H9 (cell line): ENCODE data around the gene ROPN1L. TPM values are rescaled to one million over a fixed set of nuclear protein-coding genes. Genes with fewer than 3 reads are reported as not detected.

Source experiments
- DNase-seq: peaks from one replicate; pipeline ENCODE4 v3.0.0-alpha.2; 2017
- H2AFZ ChIP-seq: one replicate; pipeline ENCODE4 v1.6.1; 2013; ENCODE audit warnings: mild to moderate bottlenecking, low read length, control low read depth, moderate library complexity
- H2AK5ac ChIP-seq: 2 replicates; pipeline ENCODE4 v1.6.1; 2013; ENCODE audit warnings: low read length, control low read depth, mixed read lengths; ENCODE audit not compliant: insufficient read length
- H2BK120ac ChIP-seq: one replicate; pipeline ENCODE4 v1.6.1; 2013; ENCODE audit warnings: low read depth, mild to moderate bottlenecking, low read length, control low read depth, inconsistent platforms; ENCODE audit not compliant: poor library complexity, severe bottlenecking
- H2BK12ac ChIP-seq: 2 replicates; pipeline ENCODE4 v1.6.1; 2013; ENCODE audit warnings: low read length, control low read depth, mixed read lengths, low read depth; ENCODE audit not compliant: insufficient read length
- H2BK15ac ChIP-seq: 2 replicates; pipeline ENCODE4 v1.6.1; 2013; ENCODE audit warnings: low read depth, low read length, control low read depth
- H2BK20ac ChIP-seq: one replicate; pipeline ENCODE4 v1.6.1; 2013; ENCODE audit warnings: low read depth, mild to moderate bottlenecking, low read length, control low read depth, inconsistent platforms; ENCODE audit not compliant: poor library complexity, severe bottlenecking
- H2BK5ac ChIP-seq: 2 replicates; pipeline ENCODE4 v1.6.1; 2013; ENCODE audit warnings: low read length, control low read depth, mixed read lengths; ENCODE audit not compliant: insufficient read length
- H3K14ac ChIP-seq: 2 replicates; pipeline ENCODE4 v1.6.1; 2013; ENCODE audit warnings: low read length, control low read depth; ENCODE audit not compliant: insufficient read depth
- H3K18ac ChIP-seq: 2 replicates; pipeline ENCODE4 v1.6.1; 2013; ENCODE audit warnings: low read depth, mild to moderate bottlenecking, mixed read lengths, low read length, control low read depth; ENCODE audit not compliant: insufficient read length
- H3K23ac ChIP-seq: 2 replicates; pipeline ENCODE4 v1.6.1; 2013; ENCODE audit warnings: low read length, control low read depth, mixed read lengths, low read depth; ENCODE audit not compliant: insufficient read length
- H3K23me2 ChIP-seq: 2 replicates; pipeline ENCODE4 v1.6.1; 2013; ENCODE audit warnings: low read depth, mild to moderate bottlenecking, mixed read lengths, low read length, control low read depth; ENCODE audit not compliant: insufficient read length, poor library complexity, severe bottlenecking
- H3K27ac ChIP-seq: 2 replicates; pipeline ENCODE4 v1.5.1; 2013; ENCODE audit warnings: low read length, control low read depth, mixed read lengths, low read depth; ENCODE audit not compliant: insufficient read length
- H3K27me3 ChIP-seq: 2 replicates; pipeline ENCODE4 v1.6.1; 2013; ENCODE audit warnings: low read length, control low read depth, inconsistent platforms; ENCODE audit not compliant: insufficient read depth
- H3K4ac ChIP-seq: 2 replicates; pipeline ENCODE4 v1.6.1; 2013; ENCODE audit warnings: low read depth, mild to moderate bottlenecking, control low read depth, inconsistent platforms, low read length, moderate library complexity
- H3K4me1 ChIP-seq: 2 replicates; pipeline ENCODE4 v1.6.1; 2013; ENCODE audit warnings: low read length, control low read depth, inconsistent platforms; ENCODE audit not compliant: insufficient read depth
- H3K4me2 ChIP-seq: 2 replicates; pipeline ENCODE4 v1.6.1; 2013; ENCODE audit warnings: low read length, control low read depth, mixed read lengths; ENCODE audit not compliant: insufficient read length, insufficient read depth
- H3K56ac ChIP-seq: 2 replicates; pipeline ENCODE4 v1.6.1; 2013; ENCODE audit warnings: low read depth, mild to moderate bottlenecking, mixed read lengths, low read length, control low read depth; ENCODE audit not compliant: insufficient read length
- H3K79me1 ChIP-seq: 2 replicates; pipeline ENCODE4 v1.6.1; 2013; ENCODE audit warnings: low read depth, mild to moderate bottlenecking, moderate library complexity, low read length, control low read depth, inconsistent platforms; ENCODE audit not compliant: insufficient read depth, poor library complexity, severe bottlenecking
- H3K79me2 ChIP-seq: 2 replicates; pipeline ENCODE4 v1.6.1; 2013; ENCODE audit warnings: low read length, control low read depth, inconsistent platforms; ENCODE audit not compliant: insufficient read depth
- H3K9ac ChIP-seq: 2 replicates; pipeline ENCODE4 v1.6.1; 2013; ENCODE audit warnings: low read length, control low read depth, mixed read lengths; ENCODE audit not compliant: insufficient read length; ENCODE audit errors: extremely low read depth
- H3K9me3 ChIP-seq: one replicate; pipeline ENCODE4 v1.6.1; 2013; ENCODE audit warnings: low read depth, low read length, inconsistent platforms; ENCODE audit not compliant: control insufficient read depth
- H3T11ph ChIP-seq: one replicate; pipeline ENCODE4 v1.6.1; 2013; ENCODE audit warnings: mild to moderate bottlenecking, low read length, control low read depth, inconsistent platforms
- H4K20me1 ChIP-seq: one replicate; pipeline ENCODE4 v1.6.1; 2013; ENCODE audit not compliant: control insufficient read depth, insufficient read length, insufficient read depth
- H4K5ac ChIP-seq: 2 replicates; pipeline ENCODE4 v1.6.1; 2013; ENCODE audit warnings: low read depth, mild to moderate bottlenecking, mixed read lengths, low read length, control low read depth; ENCODE audit not compliant: insufficient read length
- H4K8ac ChIP-seq: replicated peaks from 2 replicates; pipeline ENCODE4 v1.6.1; 2013; ENCODE audit warnings: low read length, control low read depth, mixed read lengths, low read depth; ENCODE audit not compliant: insufficient read length
- H4K91ac ChIP-seq: 2 replicates; pipeline ENCODE4 v1.6.1; 2013; ENCODE audit warnings: low read depth, mild to moderate bottlenecking, moderate library complexity, mixed read lengths, low read length, control low read depth; ENCODE audit not compliant: insufficient read length
- H3K27ac Mint-ChIP-seq, 3 experiments: 2 replicates in 2 of 3; 3 replicates in 1 of 3; pipeline ENCODE4 v1.8.0; 2020 to 2021; ENCODE audit warnings: mixed read lengths in 3 of 3, mild to moderate bottlenecking in 1 of 3, moderate library complexity in 1 of 3
- H3K27me3 Mint-ChIP-seq: 2 replicates; pipeline ENCODE4 v1.8.0; 2021; ENCODE audit warnings: low read depth, mild to moderate bottlenecking, moderate library complexity, mixed read lengths
- H3K36me3 Mint-ChIP-seq, 3 experiments: 2 replicates in 2 of 3; 3 replicates in 1 of 3; pipeline ENCODE4 v1.8.0; 2020 to 2021; ENCODE audit warnings: low read depth in 3 of 3, mixed read lengths in 3 of 3; ENCODE audit not compliant: insufficient read depth in 1 of 3
- H3K4me1 Mint-ChIP-seq, 2 experiments: 2 replicates each; pipeline ENCODE4 v1.8.0; 2020; ENCODE audit warnings: mixed read lengths in 2 of 2
- H3K4me3 Mint-ChIP-seq, 2 experiments: 2 replicates in 1 of 2; 3 replicates in 1 of 2; pipeline ENCODE4 v1.8.0; 2020 to 2021; ENCODE audit warnings: mild to moderate bottlenecking in 2 of 2, mixed read lengths in 2 of 2, moderate library complexity in 1 of 2
- H3K9me3 Mint-ChIP-seq, 2 experiments: 2 replicates in 1 of 2; 3 replicates in 1 of 2; pipeline ENCODE4 v1.8.0; 2020; ENCODE audit warnings: mild to moderate bottlenecking in 2 of 2, mixed read lengths in 2 of 2, moderate library complexity in 1 of 2
- WGBS: extraction: QIAGEN DNeasy Blood & Tissue Kit; methylation state at CpG from one replicate; pipeline ENCODE4 v1.1.7; 2013; ENCODE audit warnings: missing lambda C conversion rate, low lambda C conversion rate, mixed read lengths; ENCODE audit not compliant: insufficient read length; ENCODE audit errors: extremely low coverage; 5-methylcytosine and 5-hydroxymethylcytosine counted together
- total RNA-seq: library from RNA; stranded (reverse); gene quantifications from 2 replicates; pipeline ENCODE4 v1.2.1, GENCODE V29; 2021
- TF ChIP-seq, protein P1 (sequence below): fragments of 200-600 bp; sonication (generic); conservative IDR thresholded peaks from 3 replicates; pipeline ENCODE4 v1.8.0; 2021; ENCODE audit warnings: antibody characterized with exemption, mild to moderate bottlenecking

ROPN1L gene
- total RNA-seq, 1 experiment from 2014 or later: 0.37 TPM

GRCh38 chr5:10481241-10481935 is 39.7 kb downstream of the ROPN1L start:
- no peak overlapping the region for H2AFZ ChIP-seq
- no peak overlapping the region for H2BK15ac ChIP-seq
- H3K4me1 Mint-ChIP-seq: peaks cover 39 to 43% of the 10 kb centered on the region in 2 experiments
- no peak overlapping the region for H2BK5ac ChIP-seq
- H3K23ac ChIP-seq: no peak overlapping the region
- H3K4ac ChIP-seq: no peak overlapping the region
- no peak overlapping the region for H2BK120ac ChIP-seq
- peaks cover 0 to 4% (median 0%) of the 10 kb centered on the region in 3 experiments; a peak in 2 of 7 replicates for H3K36me3 Mint-ChIP-seq
- no peaks in the 10 kb centered on the region; the same call in 1 of the 2 replicates for H3K4me1 ChIP-seq
- no peak overlapping the region for H3K18ac ChIP-seq
- peaks cover 3 to 4% of the 10 kb centered on the region in 2 experiments; a peak in 3 of 5 replicates for H3K9me3 Mint-ChIP-seq
- no peak overlapping the region for H3K9ac ChIP-seq
- no peak overlapping the region for H3K27ac ChIP-seq
- H3K79me1 ChIP-seq: no peaks in the 10 kb centered on the region
- H3K27ac Mint-ChIP-seq: peak overlapping the region in 1 of 3 experiments; percentile 26; a peak in 2 of 7 replicates
- no peak overlapping the region for H4K5ac ChIP-seq
- H2AK5ac ChIP-seq: no peak overlapping the region
- no peak overlapping the region for H2BK20ac ChIP-seq
- no peak overlapping the region for H3K14ac ChIP-seq
- H4K20me1 ChIP-seq: no peaks in the 10 kb centered on the region
- H3K4me2 ChIP-seq: no peak overlapping the region
- H3K9me3 ChIP-seq: no peaks in the 10 kb centered on the region
- H3T11ph ChIP-seq: no peak overlapping the region
- no peaks in the 10 kb centered on the region for H3K27me3 ChIP-seq
- H3K23me2 ChIP-seq: no peaks in the 10 kb centered on the region
- H3K79me2 ChIP-seq: no peaks in the 10 kb centered on the region
- no CpG with 5 or more reads among the region's 10 CpGs for WGBS
- TF ChIP-seq, protein P1, sequence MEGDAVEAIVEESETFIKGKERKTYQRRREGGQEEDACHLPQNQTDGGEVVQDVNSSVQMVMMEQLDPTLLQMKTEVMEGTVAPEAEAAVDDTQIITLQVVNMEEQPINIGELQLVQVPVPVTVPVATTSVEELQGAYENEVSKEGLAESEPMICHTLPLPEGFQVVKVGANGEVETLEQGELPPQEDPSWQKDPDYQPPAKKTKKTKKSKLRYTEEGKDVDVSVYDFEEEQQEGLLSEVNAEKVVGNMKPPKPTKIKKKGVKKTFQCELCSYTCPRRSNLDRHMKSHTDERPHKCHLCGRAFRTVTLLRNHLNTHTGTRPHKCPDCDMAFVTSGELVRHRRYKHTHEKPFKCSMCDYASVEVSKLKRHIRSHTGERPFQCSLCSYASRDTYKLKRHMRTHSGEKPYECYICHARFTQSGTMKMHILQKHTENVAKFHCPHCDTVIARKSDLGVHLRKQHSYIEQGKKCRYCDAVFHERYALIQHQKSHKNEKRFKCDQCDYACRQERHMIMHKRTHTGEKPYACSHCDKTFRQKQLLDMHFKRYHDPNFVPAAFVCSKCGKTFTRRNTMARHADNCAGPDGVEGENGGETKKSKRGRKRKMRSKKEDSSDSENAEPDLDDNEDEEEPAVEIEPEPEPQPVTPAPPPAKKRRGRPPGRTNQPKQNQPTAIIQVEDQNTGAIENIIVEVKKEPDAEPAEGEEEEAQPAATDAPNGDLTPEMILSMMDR: no peak
- H4K91ac ChIP-seq: no peak overlapping the region
- peaks cover 34% of the 10 kb centered on the region for H3K27me3 Mint-ChIP-seq
- H3K4me3 Mint-ChIP-seq: no peak overlapping the region; a peak in 1 of 5 replicates
- DNase-seq: peak; percentile 51
- no peak overlapping the region for H4K8ac ChIP-seq
- no peak overlapping the region for H2BK12ac ChIP-seq
- no peak overlapping the region for H3K56ac ChIP-seq
